ENCODE results near the gene HRNR. TPM values are rescaled to one million over a fixed set of nuclear protein-coding genes. Genes with fewer than 3 reads are reported as not detected.
"Not testable (repeated sequence)": the region's sequence is repeated elsewhere in the genome, so short reads cannot be mapped to it uniquely, and the experiment has no call there.

The HRNR gene
- total RNA-seq, 4 donors from 2014 or later, result 0.18 TPM; not detected in 3

- no peaks in the 10 kb centered on the region for H3K27me3 ChIP-seq
Observed at GRCh38 chr1:152220166-152221163, 3.5 kb downstream of the HRNR start.

GRCh38 chr1:152219438-152219837 is 4.6 kb downstream of the HRNR start:
- intact Hi-C loops (cut with DNase I); H3K9me3 ChIP-seq; H3K36me3 ChIP-seq; H3K4me3 ChIP-seq; H3K4me1 ChIP-seq; DNase-seq; H3K27me3 ChIP-seq; H3K27ac ChIP-seq: not testable (repeated sequence)
- 78 to 80% methylated on average over 2 to 9 of the region's 14 CpGs for WGBS, 2 donors

More at GRCh38 chr1:152220166-152221163, 3.5 kb downstream of the HRNR start:
- Histone ChIP-seq H3K9me3 (peaks cover 0 to 4% (median 0%) of the 10 kb centered on the region in 3 donors), H3K27ac (no peak overlapping the region), H3K4me3 (no peak overlapping the region), H3K36me3 (no peaks in the 10 kb centered on the region), H3K4me1 (peaks cover 0 to 4% (median 0%) of the 10 kb centered on the region in 3 donors)
- WGBS, 2 donors, result 92 to 93% methylated on average over 6 to 18 of the region's 30 CpGs
- no peak for DNase-seq
- intact Hi-C loops (cut with DNase I), result no loop called here
- no peak for TF ChIP-seq POLR2A (IDR thresholded peaks at IDR 0.05)
- no peak for TF ChIP-seq CTCF (IDR thresholded peaks at IDR 0.05)

- Histone ChIP-seq H3K27ac (no peak overlapping the region), H3K27me3 (no peaks in the 10 kb centered on the region), H3K4me3 (no peak overlapping the region), H3K9me3 (peaks cover 0 to 9% (median 0%) of the 10 kb centered on the region in 3 donors), H3K4me1 (no peaks in the 10 kb centered on the region), H3K36me3 (no peaks in the 10 kb centered on the region)
- 79% methylated on average over 5 of the region's 24 CpGs; no CpG with 5 or more reads in 1 of the 2 donors for WGBS, 2 donors
- intact Hi-C loops (cut with DNase I), result no loop called here
- DNase-seq, result no peak
- TF ChIP-seq POLR2A (IDR thresholded peaks at IDR 0.05) (no peak), CTCF (IDR thresholded peaks at IDR 0.05) (no peak)
Observed at GRCh38 chr1:152218762-152219436, 5.1 kb downstream of the HRNR start.

- 88% methylated on average over 8 of the region's 13 CpGs; no CpG with 5 or more reads in 1 of the 2 donors for WGBS, 2 donors
- H3K27me3 ChIP-seq; intact Hi-C loops (cut with DNase I); H3K4me3 ChIP-seq; H3K9me3 ChIP-seq; H3K36me3 ChIP-seq; H3K4me1 ChIP-seq; H3K27ac ChIP-seq; DNase-seq: not testable (repeated sequence)
Observed at GRCh38 chr1:152215604-152216003, 8.4 kb downstream of the HRNR start.

GRCh38 chr1:152214911-152215310 is 9.1 kb downstream of the HRNR start:
- intact Hi-C loops (cut with DNase I); H3K4me1 ChIP-seq; H3K36me3 ChIP-seq; H3K9me3 ChIP-seq; H3K4me3 ChIP-seq; DNase-seq; H3K27me3 ChIP-seq; H3K27ac ChIP-seq: not testable (repeated sequence)
- WGBS, 2 donors, result no CpG with 5 or more reads among the region's 21 CpGs

- peaks cover 0 to 5% (median 0%) of the 10 kb centered on the region in 4 donors for H3K27me3 ChIP-seq
- H3K9me3 ChIP-seq, result no peaks in the 10 kb centered on the region
- no peak overlapping the region for H3K4me3 ChIP-seq
- no peaks in the 10 kb centered on the region for H3K36me3 ChIP-seq
- no peak for DNase-seq
- TF ChIP-seq CTCF (IDR thresholded peaks at IDR 0.05) (no peak), POLR2A (IDR thresholded peaks at IDR 0.05) (no peak)
- H3K27ac ChIP-seq, result no peak overlapping the region
- peaks cover 0 to 5% (median 0%) of the 10 kb centered on the region in 3 donors for H3K4me1 ChIP-seq
- intact Hi-C loops (cut with DNase I), result no loop called here
Observed at GRCh38 chr1:152198982-152199381, 25.0 kb downstream of the HRNR start.

All from esophagus squamous epithelium (tissue), 5 donors.